DMS79 treated with DMSO at 0.1 percent for 48 hours (cell line): ENCODE measurements around the gene BATF2.
"Not testable (repeated sequence)": the region's sequence is repeated elsewhere in the genome, so short reads cannot be mapped to it uniquely, and the experiment has no call there.

Source experiments
- DNase-seq: peaks from one replicate; lab custom pipeline; 2025; lab: John Stamatoyannopoulos, UW

The BATF2 gene

GRCh38 chr11:65013130-65013887, 16.5 kb upstream of the BATF2 start:
- peak; percentile 82 for DNase-seq

GRCh38 chr11:65008873-65009272, 12.1 kb upstream of the BATF2 start:
- no peak for DNase-seq

- DNase-seq: no peak
Measured at GRCh38 chr11:65008016-65008415, 11.2 kb upstream of the BATF2 start.

- DNase-seq: not testable (repeated sequence)
Measured at GRCh38 chr11:65003968-65004367, 7.2 kb upstream of the BATF2 start.

- no peak for DNase-seq
Measured at GRCh38 chr11:65003282-65003681, 6.5 kb upstream of the BATF2 start.

GRCh38 chr11:65002706-65003105, 5.9 kb upstream of the BATF2 start:
- DNase-seq: no peak

GRCh38 chr11:64999478-64999877, 2.7 kb upstream of the BATF2 start:
- DNase-seq: no peak

- peak; percentile 24 for DNase-seq
Measured at GRCh38 chr11:64998690-64999431, 2.1 kb upstream of the BATF2 start.

GRCh38 chr11:64998141-64998540, 1.4 kb upstream of the BATF2 start:
- no peak for DNase-seq

- no peak for DNase-seq
Measured at GRCh38 chr11:64996327-64996709, 453 bp downstream of the BATF2 start.

- DNase-seq: no peak
Measured at GRCh38 chr11:64994318-64994717, 2.5 kb downstream of the BATF2 start.

- DNase-seq: no peak
Measured at GRCh38 chr11:64990222-64990923, 6.4 kb downstream of the BATF2 start.

GRCh38 chr11:64989416-64989815, 7.4 kb downstream of the BATF2 start:
- DNase-seq: no peak

- DNase-seq: no peak
Measured at GRCh38 chr11:64987998-64988854, 8.5 kb downstream of the BATF2 start.

- DNase-seq: not testable (repeated sequence)
Measured at GRCh38 chr11:64983339-64983738, 13.4 kb downstream of the BATF2 start.

- DNase-seq: no peak
Measured at GRCh38 chr11:64976651-64977050, 20.1 kb downstream of the BATF2 start.

- no peak for DNase-seq
Measured at GRCh38 chr11:64974124-64974523, 22.6 kb downstream of the BATF2 start.

GRCh38 chr11:64971421-64972233, 25.1 kb downstream of the BATF2 start, which contains the start of gene MAJIN:
TSS of gene MAJIN (minus strand) at chr11:64972108. CDS start at chr11:64959405, 12,703 bp downstream.
- DNase-seq: no peak

GRCh38 chr11:64970731-64971151, 26.0 kb downstream of the BATF2 start:
- DNase-seq: no peak

- DNase-seq: no peak
Measured at GRCh38 chr11:64969209-64969608, 27.6 kb downstream of the BATF2 start.

GRCh38 chr11:64967375-64967774, 29.4 kb downstream of the BATF2 start:
- no peak for DNase-seq
